Heart right ventricle (tissue), 16 donors: Measurements from ENCODE around the gene ABITRAM. TPM values are rescaled to one million over a fixed set of nuclear protein-coding genes. Genes with fewer than 3 reads are reported as not detected.
"Not testable (repeated sequence)": the region's sequence is repeated elsewhere in the genome, so short reads cannot be mapped to it uniquely, and the experiment has no call there.

Experiments used
- ATAC-seq, 8 donors: fragments of 200-7000 bp; cut with Tn5 transposase; one replicate each; pipeline ENCODE4 v1.9.1; 2020; ENCODE audit warnings: mild to moderate bottlenecking in 8 of 8, moderate library complexity in 8 of 8, moderate number of reproducible peaks in 1 of 8
- DNase-seq, 2 donors: peaks; one replicate each; pipeline ENCODE4 v3.0.0-alpha.2; 2020
- H3K27ac ChIP-seq, 10 donors: fragments of 200-600 bp; sonication (generic) in 2 of 10; one replicate each; pipeline versions ENCODE4 v1.5.0 to v1.8.0; 2020 to 2022; ENCODE audit warnings: mild to moderate bottlenecking in 3 of 10
- H3K27me3 ChIP-seq, 7 donors: fragments of 200-600 bp; one replicate each; pipeline ENCODE4 v1.8.0; 2021 to 2022; ENCODE audit warnings: mild to moderate bottlenecking in 2 of 7
- H3K36me3 ChIP-seq, 9 donors: fragments of 200-600 bp; sonication (generic) in 1 of 9; one replicate each; pipeline versions ENCODE4 v1.5.0 to v1.8.0; 2020 to 2022; ENCODE audit warnings: mild to moderate bottlenecking in 2 of 9
- H3K4me1 ChIP-seq, 9 donors: fragments of 200-600 bp; sonication (generic) in 1 of 9; one replicate each; pipeline versions ENCODE4 v1.5.0 to v1.8.0; 2020 to 2022; ENCODE audit warnings: mild to moderate bottlenecking in 4 of 9
- H3K4me3 ChIP-seq, 10 donors: fragments of 200-600 bp; sonication (generic) in 2 of 10; one replicate each; pipeline versions ENCODE4 v1.5.0 to v1.8.0; 2020 to 2022; ENCODE audit warnings: mild to moderate bottlenecking in 7 of 10, moderate library complexity in 2 of 10
- H3K9me3 ChIP-seq, 11 donors: fragments of 200-600 bp in 10 of 11; sonication (generic) in 2 of 11; one replicate each; pipeline versions ENCODE4 v1.5.0 to v1.8.0; 2013 to 2022; ENCODE audit warnings: mild to moderate bottlenecking in 2 of 11, control low read depth in 1 of 11, moderate library complexity in 1 of 11
- CTCF ChIP-seq, 9 donors: fragments of 200-600 bp; sonication (generic) in 2 of 9; IDR thresholded peaks; one replicate each; pipeline versions ENCODE4 v1.5.0 to v1.8.0; 2021 to 2022; ENCODE audit warnings: antibody characterized with exemption in 9 of 9, mild to moderate bottlenecking in 5 of 9, moderate library complexity in 1 of 9
- WGBS, 2 donors: extraction: QIAGEN DNeasy Blood & Tissue Kit; methylation state at CpG; one replicate each; pipeline ENCODE4 v1.1.7; 2013; ENCODE audit warnings: inconsistent platforms in 1 of 2; 5-methylcytosine and 5-hydroxymethylcytosine counted together
- intact Hi-C, 10 donors: fragments of 100-400 bp; cut with DNase I; formaldehyde crosslinking; loops; one replicate each; pipeline versions ENCODE4 v1.11.1 to v1.14.2; 2022
- polyA plus RNA-seq, 2 donors: library from polyadenylated mRNA; stranded (reverse); fragments of 200-250 nt; gene quantifications; one replicate each; pipeline ENCODE4 v1.2.3, GENCODE V29; 2013
- total RNA-seq, 10 donors: library from RNA; stranded (reverse); fragmentation: NEBNext Ultra II Directional in 3 of 10; extraction: Animal tissue kit (Norgen Biotek cat#: 25700) in 3 of 10; gene quantifications; one replicate each; pipeline versions ENCODE4 v1.2.1 to v1.2.4, GENCODE V29; 2021 to 2023
- donor health status: Arrhythmogenic right ventricular cardiomyopathy.
- donor health status: ischemic (EF 13 %, LVEDD 7.1; RV severe dilation, severe dysfunction).
- donor health status: healthy with polysubstance abuse.
- donor health status: DM: no; HTN: yes; CAD: no.
- donor health status: DM: no; HTN: no; CAD: no.
- donor health status: ischemic (EF 25% LVEDD 6.9; RV normal size, moderate dysfunction).
- donor health status: ischemic (EF 25% LVEDD 5.7; RV mildly dilated, moderate dysfunction).
- donor health status: healthy.
- donor health status: DM: yes; HTN: yes; CAD: no.
- donor health status: Ischemic cardiomyopathy.
- donor health status: ischemic (EF 35%, LVEDD 5.7; RV mildly dilated, moderate dysfunction).
- donor health status: nonischemic (EF 11% LVEDD 7.7; RV severe dilation, severe dysfunction).
- donor health status: DM: yes; HTN: yes; CAD: no.
- donor health status: PGD.
- donor health status: ischemic (EF 29% LVEDD 5.4; RV normal size, mild dysfunction).
- donor health status: nonischemic (EF 23%, LVEDD 6.1; RV moderate dilation, normal function).

The ABITRAM gene
- total and polyA plus RNA-seq, 12 donors: 9.1 to 17.7 (median 14.6) TPM

- Histone ChIP-seq H3K4me3 (no peak overlapping the region), H3K4me1 (no peaks in the 10 kb centered on the region), H3K27ac (no peak overlapping the region), H3K9me3 (no peaks in the 10 kb centered on the region), H3K27me3 (no peaks in the 10 kb centered on the region), H3K36me3 (peaks cover 0 to 100% (median 57%) of the 10 kb centered on the region in 9 donors)
- 90 to 95% methylated on average over 6 of the region's 6 CpGs for WGBS, 2 donors
- ATAC-seq: no peak
- intact Hi-C loops: loop anchor here in 1 of 10 donors (10.0 kb wide), 1 partner anchor 45 kb away; no protein-coding TSS in a partner anchor
- DNase-seq: no peak
- no peak for TF ChIP-seq CTCF (IDR thresholded peaks at IDR 0.05)
These were observed 14.7 kb upstream of the ABITRAM start for GRCh38 chr9:108919517-108919916.

GRCh38 chr9:108920401-108920800 is 13.8 kb upstream of the ABITRAM start:
- intact Hi-C loops: loop anchor here in 1 of 10 donors (10.0 kb wide), 1 partner anchor 124 kb away; no protein-coding TSS in a partner anchor
- not testable (repeated sequence) for H3K4me1 ChIP-seq, H3K9me3 ChIP-seq, DNase-seq, ATAC-seq, H3K27me3 ChIP-seq, H3K27ac ChIP-seq, H3K4me3 ChIP-seq
- peaks cover 0 to 100% (median 54%) of the 10 kb centered on the region in 9 donors for H3K36me3 ChIP-seq
- WGBS, 2 donors: 96 to 98% methylated on average over 1 of the region's 1 CpG

- DNase-seq: no peak
- no peaks in the 10 kb centered on the region for H3K4me1 ChIP-seq
- no peak overlapping the region for H3K4me3 ChIP-seq
- peaks cover 0 to 100% (median 55%) of the 10 kb centered on the region in 9 donors for H3K36me3 ChIP-seq
- no peaks in the 10 kb centered on the region for H3K27me3 ChIP-seq
- H3K9me3 ChIP-seq: no peaks in the 10 kb centered on the region
- WGBS, 2 donors: 87 to 94% methylated on average over 1 of the region's 1 CpG
- ATAC-seq: no peak
- intact Hi-C loops: loop anchor here in 1 of 10 donors (10.0 kb wide), 1 partner anchor 124 kb away; no protein-coding TSS in a partner anchor
- TF ChIP-seq CTCF (IDR thresholded peaks at IDR 0.05): no peak
- H3K27ac ChIP-seq: no peak overlapping the region
These were observed 13.0 kb upstream of the ABITRAM start for GRCh38 chr9:108921200-108921599.

GRCh38 chr9:108924466-108924865 is 9.7 kb upstream of the ABITRAM start:
- Histone ChIP-seq H3K36me3 (peaks cover 0 to 100% (median 71%) of the 10 kb centered on the region in 9 donors), H3K27ac (no peak overlapping the region), H3K4me1 (no peaks in the 10 kb centered on the region), H3K27me3 (no peaks in the 10 kb centered on the region), H3K9me3 (no peaks in the 10 kb centered on the region), H3K4me3 (no peak overlapping the region)
- intact Hi-C loops: loop anchor here in 1 of 10 donors (10.0 kb wide), 1 partner anchor 120 kb away; no protein-coding TSS in a partner anchor
- ATAC-seq (no peak), DNase-seq (no peak)
- TF ChIP-seq CTCF (IDR thresholded peaks at IDR 0.05): no peak

- 71 to 86% methylated on average over 2 of the region's 2 CpGs for WGBS, 2 donors
- H3K9me3 ChIP-seq: no peaks in the 10 kb centered on the region
- peaks cover 0 to 17% (median 13%) of the 10 kb centered on the region in 9 donors for H3K4me1 ChIP-seq
- no peak for TF ChIP-seq CTCF (IDR thresholded peaks at IDR 0.05)
- H3K27me3 ChIP-seq: no peaks in the 10 kb centered on the region
- ATAC-seq: no peak
- H3K36me3 ChIP-seq: peaks cover 0 to 77% (median 47%) of the 10 kb centered on the region in 9 donors
- no peak overlapping the region for H3K4me3 ChIP-seq
- intact Hi-C loops: loop anchor here in 1 of 10 donors (10.0 kb wide), 1 partner anchor 116 kb away; no protein-coding TSS in a partner anchor
- DNase-seq: no peak
- no peak overlapping the region for H3K27ac ChIP-seq
These were observed 5.8 kb upstream of the ABITRAM start for GRCh38 chr9:108928386-108928785.
